Esophagus squamous epithelium (tissue), 4 donors: ENCODE data around the gene OR2AK2.

Source experiments
- POLR2A ChIP-seq, 4 donors: fragments of 450-650 bp; IDR thresholded peaks; one replicate each; pipeline ENCODE4 v1.6.1; 2017; ENCODE audit warnings: antibody characterized with exemption in 4 of 4, mild to moderate bottlenecking in 4 of 4, moderate library complexity in 3 of 4
- TF ChIP-seq, protein P1 (sequence below), 6 experiments: fragments of 450-650 bp in 4 of 6; fragments of 200-600 bp in 2 of 6; sonication (generic) in 2 of 6; IDR thresholded peaks; one replicate each; pipeline ENCODE4 v1.5.1; 2016 to 2019; ENCODE audit warnings: antibody characterized with exemption in 6 of 6, mild to moderate bottlenecking in 4 of 6, moderate library complexity in 4 of 6

DNA sequence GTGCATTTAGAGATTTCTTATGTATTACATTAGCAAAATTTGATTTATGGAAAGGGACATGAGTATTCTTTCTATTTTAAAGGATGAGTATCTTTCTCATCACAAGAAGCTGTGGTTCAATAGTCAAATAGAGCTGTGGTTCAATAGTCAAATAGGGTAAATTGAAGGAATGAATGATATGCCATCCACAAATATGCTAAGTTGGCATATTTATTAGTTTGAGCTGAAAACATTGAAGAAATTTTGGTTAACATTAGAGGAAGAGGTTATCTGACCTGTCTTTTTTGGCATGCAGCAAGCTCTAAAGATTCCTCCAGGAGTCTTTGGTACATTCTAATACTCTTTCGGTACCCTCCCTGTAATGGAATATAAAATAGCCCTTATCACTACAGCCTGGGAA, 11.6 kb upstream of the OR2AK2 start:
- TF ChIP-seq, protein P1, sequence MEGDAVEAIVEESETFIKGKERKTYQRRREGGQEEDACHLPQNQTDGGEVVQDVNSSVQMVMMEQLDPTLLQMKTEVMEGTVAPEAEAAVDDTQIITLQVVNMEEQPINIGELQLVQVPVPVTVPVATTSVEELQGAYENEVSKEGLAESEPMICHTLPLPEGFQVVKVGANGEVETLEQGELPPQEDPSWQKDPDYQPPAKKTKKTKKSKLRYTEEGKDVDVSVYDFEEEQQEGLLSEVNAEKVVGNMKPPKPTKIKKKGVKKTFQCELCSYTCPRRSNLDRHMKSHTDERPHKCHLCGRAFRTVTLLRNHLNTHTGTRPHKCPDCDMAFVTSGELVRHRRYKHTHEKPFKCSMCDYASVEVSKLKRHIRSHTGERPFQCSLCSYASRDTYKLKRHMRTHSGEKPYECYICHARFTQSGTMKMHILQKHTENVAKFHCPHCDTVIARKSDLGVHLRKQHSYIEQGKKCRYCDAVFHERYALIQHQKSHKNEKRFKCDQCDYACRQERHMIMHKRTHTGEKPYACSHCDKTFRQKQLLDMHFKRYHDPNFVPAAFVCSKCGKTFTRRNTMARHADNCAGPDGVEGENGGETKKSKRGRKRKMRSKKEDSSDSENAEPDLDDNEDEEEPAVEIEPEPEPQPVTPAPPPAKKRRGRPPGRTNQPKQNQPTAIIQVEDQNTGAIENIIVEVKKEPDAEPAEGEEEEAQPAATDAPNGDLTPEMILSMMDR (IDR thresholded peaks at IDR 0.05), result no peak
- no peak for TF ChIP-seq POLR2A (IDR thresholded peaks at IDR 0.05)
